Peyer's patch (tissue), 4 donors: ENCODE results near the gene MMEL1. TPM values are rescaled to one million over a fixed set of nuclear protein-coding genes. Genes with fewer than 3 reads are reported as not detected.

Experiments used
- DNase-seq, 3 donors: peaks; one replicate each; pipeline ENCODE4 v3.0.0-alpha.2; 2017 to 2019
- H3K27ac ChIP-seq, 4 donors: fragments of 200-600 bp; sonication (generic); one replicate each; pipeline ENCODE4 v1.5.1; 2016 to 2019
- H3K27me3 ChIP-seq, 2 donors: fragments of 200-600 bp; sonication (generic); one replicate each; pipeline ENCODE4 v1.5.1; 2019
- H3K36me3 ChIP-seq, 3 donors: fragments of 200-600 bp; sonication (generic); one replicate each; pipeline ENCODE4 v1.5.1; 2016 to 2019
- H3K4me1 ChIP-seq, 4 donors: fragments of 200-600 bp; sonication (generic); one replicate each; pipeline ENCODE4 v1.5.1; 2016 to 2019
- H3K4me3 ChIP-seq, 4 donors: fragments of 200-600 bp; sonication (generic); 1 replicate in 3 of 4; 2 replicates in 1 of 4; pipeline ENCODE4 v1.5.1; 2016 to 2019; ENCODE audit warnings: mild to moderate bottlenecking in 1 of 4
- H3K9me3 ChIP-seq, 4 donors: fragments of 200-600 bp; sonication (generic); one replicate each; pipeline ENCODE4 v1.5.1; 2016 to 2019; ENCODE audit warnings: mild to moderate bottlenecking in 1 of 4
- CTCF ChIP-seq, 6 experiments: fragments of 450-650 bp in 4 of 6; fragments of 200-600 bp in 2 of 6; sonication (generic) in 1 of 6; IDR thresholded peaks; one replicate each; pipeline ENCODE4 v1.5.1; 2017 to 2019; ENCODE audit warnings: antibody characterized with exemption in 6 of 6, mild to moderate bottlenecking in 3 of 6, moderate library complexity in 1 of 6
- POLR2A ChIP-seq, 2 donors: fragments of 450-650 bp; IDR thresholded peaks; one replicate each; pipeline ENCODE4 v1.5.1; 2017; ENCODE audit warnings: antibody characterized with exemption in 2 of 2, mild to moderate bottlenecking in 2 of 2, moderate library complexity in 2 of 2
- total RNA-seq, 4 donors: library from RNA; depleted of rRNA; stranded (reverse); fragments of >200 nt; gene quantifications; one replicate each; pipeline ENCODE4 v1.1.0, GENCODE V29; 2016

The MMEL1 gene
- total RNA-seq, 4 donors from 2014 or later = 7.4 to 51.7 (median 27.4) TPM

GRCh38 chr1:2609319-2610035, 23.3 kb downstream of the MMEL1 start:
- DNase-seq = peak in 1 of 3 donors; percentile 42
- Histone ChIP-seq H3K36me3 (no peaks in the 10 kb centered on the region), H3K27me3 (no peaks in the 10 kb centered on the region), H3K4me3 (no peak overlapping the region), H3K27ac (no peak overlapping the region), H3K9me3 (peaks cover 0 to 12% (median 2%) of the 10 kb centered on the region in 4 donors), H3K4me1 (peaks cover 0 to 11% (median 0%) of the 10 kb centered on the region in 4 donors)
- TF ChIP-seq POLR2A (IDR thresholded peaks at IDR 0.05) (no peak), CTCF (IDR thresholded peaks at IDR 0.05) (no peak)

GRCh38 chr1:2607641-2608091, 25.1 kb downstream of the MMEL1 start:
- DNase-seq = peak in 1 of 3 donors; percentile 45
- no peaks in the 10 kb centered on the region for H3K27me3 ChIP-seq
- no peaks in the 10 kb centered on the region for H3K9me3 ChIP-seq
- TF ChIP-seq POLR2A (IDR thresholded peaks at IDR 0.05) (no peak), CTCF (IDR thresholded peaks at IDR 0.05) (no peak)
- H3K27ac ChIP-seq = no peak overlapping the region
- H3K4me3 ChIP-seq = no peak overlapping the region
- peaks cover 0 to 11% (median 0%) of the 10 kb centered on the region in 4 donors for H3K4me1 ChIP-seq
- H3K36me3 ChIP-seq = no peaks in the 10 kb centered on the region

DNA sequence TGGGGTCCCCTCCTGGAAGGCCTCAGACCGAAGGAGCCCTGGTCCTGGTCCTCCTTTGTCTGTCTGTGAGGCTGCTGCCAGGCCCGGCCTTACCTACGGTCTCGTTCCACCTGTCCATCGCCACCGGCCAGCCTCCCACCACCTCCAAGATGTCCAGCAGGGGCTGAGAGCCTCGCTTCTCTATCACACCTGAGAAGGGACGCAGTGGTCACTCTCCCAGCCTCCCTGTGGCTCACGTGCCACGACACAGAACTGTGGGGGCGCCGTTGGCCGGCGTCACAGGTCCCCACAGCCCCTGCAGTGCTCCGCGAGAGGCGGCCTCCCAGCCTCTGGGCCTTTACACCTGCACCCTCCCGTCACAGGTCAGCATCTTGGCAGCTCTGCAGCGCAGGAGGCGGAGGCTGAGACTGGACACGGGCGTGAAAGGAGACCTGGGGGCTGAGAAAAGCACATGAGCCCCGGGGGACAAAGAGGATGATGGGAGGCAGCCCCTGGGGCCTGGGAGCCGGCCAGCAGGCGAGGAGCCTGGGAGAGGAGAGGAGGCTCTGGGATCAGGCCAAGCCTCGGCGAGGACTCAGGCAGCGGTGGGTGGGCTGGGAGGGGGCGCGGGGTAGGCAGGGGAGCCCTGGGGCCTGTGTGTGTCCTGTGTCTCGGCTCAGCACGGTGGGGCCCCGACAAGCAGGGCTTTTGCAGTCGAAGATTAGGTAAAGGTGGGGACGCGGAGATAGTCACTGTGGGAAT, 25.8 kb downstream of the MMEL1 start:
- no peaks in the 10 kb centered on the region for H3K27me3 ChIP-seq
- no peaks in the 10 kb centered on the region for H3K9me3 ChIP-seq
- TF ChIP-seq CTCF (IDR thresholded peaks at IDR 0.05) (no peak), POLR2A (IDR thresholded peaks at IDR 0.05) (no peak)
- H3K4me3 ChIP-seq = no peak overlapping the region
- H3K27ac ChIP-seq = no peak overlapping the region
- H3K36me3 ChIP-seq = no peaks in the 10 kb centered on the region
- DNase-seq = no peak
- H3K4me1 ChIP-seq = peaks cover 0 to 11% (median 0%) of the 10 kb centered on the region in 4 donors

GRCh38 chr1:2606396-2606880, 26.4 kb downstream of the MMEL1 start:
- Histone ChIP-seq H3K4me1 (peaks cover 0 to 10% (median 0%) of the 10 kb centered on the region in 4 donors), H3K27ac (no peak overlapping the region), H3K9me3 (no peaks in the 10 kb centered on the region), H3K4me3 (no peak overlapping the region), H3K36me3 (no peaks in the 10 kb centered on the region), H3K27me3 (no peaks in the 10 kb centered on the region)
- no peak for DNase-seq
- TF ChIP-seq POLR2A (IDR thresholded peaks at IDR 0.05) = no peak
- no peak for TF ChIP-seq CTCF (IDR thresholded peaks at IDR 0.05)

- Histone ChIP-seq H3K9me3 (no peaks in the 10 kb centered on the region), H3K27me3 (no peaks in the 10 kb centered on the region), H3K4me3 (no peak overlapping the region), H3K36me3 (no peaks in the 10 kb centered on the region), H3K27ac (no peak overlapping the region), H3K4me1 (peaks cover 0 to 4% (median 0%) of the 10 kb centered on the region in 4 donors)
- TF ChIP-seq CTCF (IDR thresholded peaks at IDR 0.05) = no peak
- TF ChIP-seq POLR2A (IDR thresholded peaks at IDR 0.05) = no peak
- DNase-seq = no peak
These were observed 27.1 kb downstream of the MMEL1 start for GRCh38 chr1:2605509-2606395.
